Kidney (tissue), 14 donors: ENCODE results near the gene GNPTAB. TPM values are rescaled to one million over a fixed set of nuclear protein-coding genes. Genes with fewer than 3 reads are reported as not detected.

Source experiments
- DNase-seq, 5 donors: peaks; one replicate each; pipeline ENCODE4 v3.0.0-alpha.2; 2013 to 2020
- FAIRE-seq: peaks from 2 replicates; lab custom pipeline; 2012; peaks lifted over from hg19 to GRCh38; lab: Jason Lieb, UNC
- H3K27ac ChIP-seq, 2 donors: one replicate each; pipeline ENCODE4 v1.7.0; 2013; ENCODE audit warnings: low read depth in 2 of 2, low read length in 2 of 2, inconsistent platforms in 1 of 2
- H3K27me3 ChIP-seq: one replicate; pipeline ENCODE4 v1.7.1; 2013; ENCODE audit warnings: low read length, inconsistent platforms; ENCODE audit not compliant: control insufficient read depth, insufficient read depth
- H3K36me3 ChIP-seq, 3 donors: one replicate each; pipeline versions ENCODE4 v1.7.0 to v1.7.1; 2013; ENCODE audit warnings: low read length in 3 of 3, control low read depth in 1 of 3, inconsistent platforms in 1 of 3; ENCODE audit not compliant: insufficient read depth in 3 of 3, control insufficient read depth in 2 of 3
- H3K4me1 ChIP-seq, 3 donors: one replicate each; pipeline versions ENCODE4 v1.7.0 to v1.7.1; 2013; ENCODE audit warnings: low read length in 3 of 3, inconsistent platforms in 1 of 3, low read depth in 1 of 3; ENCODE audit not compliant: control insufficient read depth in 2 of 3, insufficient read depth in 2 of 3
- H3K4me3 ChIP-seq, 3 donors: one replicate each; pipeline versions ENCODE4 v1.7.0 to v1.8.1; 2013; ENCODE audit warnings: low read length in 3 of 3, control low read depth in 1 of 3, inconsistent platforms in 1 of 3
- H3K9ac ChIP-seq, 3 donors: one replicate each; pipeline versions ENCODE4 v1.7.0 to v1.7.1; 2013; ENCODE audit warnings: low read length in 3 of 3, control low read depth in 1 of 3, inconsistent platforms in 1 of 3
- H3K9me3 ChIP-seq, 3 donors: one replicate each; pipeline versions ENCODE4 v1.7.0 to v1.7.1; 2013; ENCODE audit warnings: low read length in 3 of 3, control low read depth in 1 of 3, inconsistent platforms in 1 of 3; ENCODE audit not compliant: control insufficient read depth in 2 of 3, insufficient read depth in 1 of 3
- CTCF ChIP-seq: IDR thresholded peaks from 3 replicates; pipeline ENCODE4 v1.5.1; 2012; ENCODE audit warnings: mild to moderate bottlenecking, moderate library complexity, borderline replicate concordance; ENCODE audit not compliant: insufficient read depth; ENCODE audit errors: extremely low read depth
- intact Hi-C: fragments of 100-400 bp; cut with DNase I; formaldehyde crosslinking; loops from one replicate; pipeline ENCODE4 v1.11.1; 2022
- polyA plus RNA-seq: library from polyadenylated mRNA; stranded (reverse); fragments of 350-450 nt; fragmentation: Illumina TruSeq; extraction: RNeasy Lipid Tissue Mini Kit (QIAGEN cat#74804); gene quantifications from one replicate; pipeline ENCODE4 v1.2.3, GENCODE V29; 2014; ENCODE audit warnings: low read depth, low replicate concordance; ENCODE audit not compliant: insufficient read depth
- total RNA-seq: library from RNA; stranded (reverse); fragmentation: NEBNext Ultra II Directional; extraction: Animal tissue kit (Norgen Biotek cat#: 25700); gene quantifications from one replicate; pipeline ENCODE4 v1.2.1, GENCODE V29; 2021
- donor health status: control.
- donor health status: control.
- donor health status: control.
- donor health status: control.
- donor health status: control.
- donor health status: DM: yes; HTN: yes; CAD: no.
- donor health status: Normal renal cell carcinoma (clear cell type).

The GNPTAB gene
- total and polyA plus RNA-seq, 2 donors from 2014 or later, result 17.8 to 46.0 TPM

- no peak for DNase-seq
- H3K27ac ChIP-seq, result no peak overlapping the region
- no peak overlapping the region for H3K4me3 ChIP-seq
- H3K9ac ChIP-seq, result no peak overlapping the region
- no peak for TF ChIP-seq CTCF
- no peaks in the 10 kb centered on the region for H3K9me3 ChIP-seq
- FAIRE-seq, result no peak
- intact Hi-C loops, result no loop called here
- H3K27me3 ChIP-seq, result no peaks in the 10 kb centered on the region
- no peaks in the 10 kb centered on the region for H3K36me3 ChIP-seq
- H3K4me1 ChIP-seq, result peaks cover 0 to 10% (median 4%) of the 10 kb centered on the region in 3 donors
These were observed 123.5 kb downstream of the GNPTAB start for GRCh38 chr12:101707131-101707782.

DNA sequence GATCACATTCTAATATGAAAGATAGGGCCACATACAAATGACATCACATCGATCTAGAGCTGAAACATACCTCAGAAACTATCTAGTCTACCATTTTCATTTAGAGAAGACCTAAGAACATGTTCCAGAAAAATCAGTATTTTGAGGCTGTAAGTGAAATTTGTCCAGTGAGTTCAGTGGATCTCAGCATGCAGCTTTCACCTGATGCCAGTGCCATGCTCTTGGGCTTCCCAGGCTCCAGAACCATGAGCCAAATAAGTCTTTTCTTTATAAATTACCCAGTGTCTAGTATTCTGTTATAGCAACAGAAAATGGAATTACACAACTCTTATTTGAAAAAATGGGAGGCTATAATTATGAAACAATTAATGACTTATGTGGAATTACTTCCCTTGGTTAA is 124.4 kb downstream of the GNPTAB start:
- TF ChIP-seq CTCF, result no peak
- no peaks in the 10 kb centered on the region for H3K27me3 ChIP-seq
- FAIRE-seq (no peak), DNase-seq (no peak)
- intact Hi-C loops, result no loop called here
- no peak overlapping the region for H3K27ac ChIP-seq
- H3K4me3 ChIP-seq, result no peak overlapping the region
- H3K4me1 ChIP-seq, result peaks cover 0 to 13% (median 8%) of the 10 kb centered on the region in 3 donors
- no peak overlapping the region for H3K9ac ChIP-seq
- no peaks in the 10 kb centered on the region for H3K36me3 ChIP-seq
- no peaks in the 10 kb centered on the region for H3K9me3 ChIP-seq

GRCh38 chr12:101703487-101703886 is 127.3 kb downstream of the GNPTAB start:
- FAIRE-seq (no peak), DNase-seq (no peak)
- H3K27me3 ChIP-seq, result no peaks in the 10 kb centered on the region
- no peak overlapping the region for H3K27ac ChIP-seq
- no peaks in the 10 kb centered on the region for H3K9me3 ChIP-seq
- H3K4me3 ChIP-seq, result no peak overlapping the region
- intact Hi-C loops, result no loop called here
- peaks cover 0 to 10% (median 3%) of the 10 kb centered on the region in 3 donors for H3K4me1 ChIP-seq
- H3K36me3 ChIP-seq, result no peaks in the 10 kb centered on the region
- no peak for TF ChIP-seq CTCF
- H3K9ac ChIP-seq, result no peak overlapping the region
